ENCODE measurements around the gene TIMP4. TPM values are rescaled to one million over a fixed set of nuclear protein-coding genes. Genes with fewer than 3 reads are reported as not detected.

The TIMP4 gene
- polyA plus RNA-seq, 2 of the 4 experiments (the other 2 are of a cell fraction) = 15.7 to 16.0 TPM

DNA sequence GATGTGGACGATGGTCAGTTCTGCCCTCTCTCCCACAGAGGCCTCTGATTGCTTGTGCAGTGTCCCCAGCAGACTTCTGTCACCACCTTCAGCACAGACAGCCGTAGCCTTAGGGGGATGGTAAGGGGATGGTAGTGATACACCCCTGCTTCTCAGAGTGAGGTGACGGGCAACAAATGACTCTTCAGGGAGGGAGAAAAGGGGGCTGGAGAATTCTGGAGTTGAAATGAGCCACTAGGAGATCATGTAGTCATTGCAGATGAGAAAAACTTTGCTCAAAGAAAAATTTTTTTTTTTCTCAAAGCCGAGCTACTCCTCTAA, 29.6 kb upstream of the TIMP4 start:
- POLR2A ChIA-PET = no interaction called here
- Histone ChIP-seq H3K27ac (peak overlapping the region; percentile 64 to 90), H3K4me3 (no peak overlapping the region)

DNA sequence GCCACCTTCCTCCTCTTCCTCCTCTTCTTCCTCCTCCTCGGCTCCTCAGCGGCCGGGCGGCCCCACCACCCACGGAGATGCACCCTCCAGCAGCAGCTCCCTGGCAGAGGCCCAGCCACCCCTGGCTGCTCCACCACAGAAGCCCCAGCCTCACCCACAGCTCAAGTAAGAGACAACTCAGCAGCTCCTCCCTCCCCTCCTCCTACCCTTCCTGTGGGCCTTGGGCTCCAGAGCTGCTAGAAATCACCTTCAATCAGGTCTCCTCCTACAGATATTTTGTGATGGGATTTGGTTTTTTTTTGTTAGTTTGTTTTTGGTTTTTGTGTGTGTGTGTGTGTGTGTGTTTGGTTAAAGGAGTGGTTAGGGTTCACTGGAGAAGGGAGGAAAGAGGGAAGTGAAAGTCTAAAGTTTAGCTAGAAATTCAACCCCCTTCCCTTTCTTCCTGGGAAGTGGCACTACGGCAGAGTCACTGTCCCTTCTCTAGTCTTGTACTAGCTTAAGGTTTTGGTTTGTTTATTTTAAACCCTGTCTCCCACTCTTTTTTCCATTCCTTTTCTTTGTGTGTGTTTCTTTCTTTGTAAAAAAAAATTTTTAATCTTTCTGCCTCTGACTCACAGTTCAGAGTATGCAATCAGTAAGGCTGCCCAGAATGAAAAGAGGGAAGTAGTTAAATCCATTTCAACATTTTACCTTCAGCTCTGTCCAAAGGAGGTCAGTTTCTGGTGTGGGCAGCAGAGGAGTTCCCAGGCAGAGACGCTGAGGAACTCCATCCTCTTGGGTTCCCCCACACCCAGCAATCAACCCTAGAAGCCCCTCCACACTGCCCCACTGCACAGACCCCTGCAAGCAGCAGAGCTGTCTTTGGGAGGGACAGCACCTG, 29.0 kb upstream of the TIMP4 start:
- Histone ChIP-seq H3K27ac (peak overlapping the region; percentile 64 to 90), H3K4me3 (no peak overlapping the region), H3K9me3 (no peaks in the 10 kb centered on the region), H3K4me2 (peak overlapping the region; percentile 63), H3K4me1 (peaks cover 25% of the 10 kb centered on the region)
- peak; percentile 37 to 67; a peak in 4 of 6 replicates for ATAC-seq
- CTCF ChIA-PET = interaction anchor here (1.0 to 32.2 kb wide), 4 partner anchors 9 to 292 kb away, joined by 3 to 976 read pairs (median 123); partner anchors contain the start of gene TIMP4
- no peak for FAIRE-seq
- TF ChIP-seq EP300 (IDR thresholded peaks at IDR 0.05) = no peak
- TF ChIP-seq SMC3 (IDR thresholded peaks at IDR 0.05) = no peak
- no peak for TF ChIP-seq RARB (CRISPR knock-in tag; IDR thresholded peaks at IDR 0.05)
- no peak for TF ChIP-seq CBX8 (IDR thresholded peaks at IDR 0.05)
- no peak for TF ChIP-seq SREBF2 (IDR thresholded peaks at IDR 0.05)
- no peak for TF ChIP-seq RAD21 (conservative IDR thresholded peaks at IDR 0.05 in 1 of 2, IDR thresholded peaks at IDR 0.05 in 1 of 2)
- TF ChIP-seq JUNB (IDR thresholded peaks at IDR 0.05) = no peak
- no peak for TF ChIP-seq BHLHE40 (IDR thresholded peaks at IDR 0.05; ENCODE audit: low read depth, low read length)
- TF ChIP-seq CEBPB (IDR thresholded peaks at IDR 0.05) = no peak
- TF ChIP-seq ELK1 (IDR thresholded peaks at IDR 0.05; ENCODE audit: low read depth, low read length) = no peak
- TF ChIP-seq EHF (CRISPR knock-in tag; IDR thresholded peaks at IDR 0.05) = no peak
- TF ChIP-seq HOXB5 (CRISPR knock-in tag; IDR thresholded peaks at IDR 0.05) = no peak
- TF ChIP-seq KDM1A (IDR thresholded peaks at IDR 0.05; ENCODE audit: low read depth) = no peak
- TF ChIP-seq FOSL2 (IDR thresholded peaks at IDR 0.05) = no peak
- no peak for TF ChIP-seq FOSL2 (CRISPR knock-in tag; IDR thresholded peaks at IDR 0.05)
- TF ChIP-seq, protein P1, sequence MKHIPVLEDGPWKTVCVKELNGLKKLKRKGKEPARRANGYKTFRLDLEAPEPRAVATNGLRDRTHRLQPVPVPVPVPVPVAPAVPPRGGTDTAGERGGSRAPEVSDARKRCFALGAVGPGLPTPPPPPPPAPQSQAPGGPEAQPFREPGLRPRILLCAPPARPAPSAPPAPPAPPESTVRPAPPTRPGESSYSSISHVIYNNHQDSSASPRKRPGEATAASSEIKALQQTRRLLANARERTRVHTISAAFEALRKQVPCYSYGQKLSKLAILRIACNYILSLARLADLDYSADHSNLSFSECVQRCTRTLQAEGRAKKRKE (CRISPR knock-in tag; IDR thresholded peaks at IDR 0.05; ENCODE audit: low read depth) = no peak
- no peak for TF ChIP-seq CBX2 (IDR thresholded peaks at IDR 0.05; ENCODE audit: borderline replicate concordance, low read depth)
- no peak for TF ChIP-seq NPAS2 (CRISPR knock-in tag; IDR thresholded peaks at IDR 0.05; ENCODE audit: borderline replicate concordance)
- TF ChIP-seq NR3C1 (IDR thresholded peaks at IDR 0.05) = no peak
- TF ChIP-seq RCOR1 (IDR thresholded peaks at IDR 0.05; ENCODE audit: low read depth, low read length) = no peak
- DNase-seq (ENCODE audit: low read depth in 1 of 2, low spot score in 1 of 2) = no peak
- POLR2A ChIA-PET = interaction anchor here (0.9 kb wide), 1 partner anchor 29 kb away, joined by 5 read pairs; the partner anchor contains the start of gene TIMP4
- 71% methylated on average over 7 of the region's 7 CpGs for WGBS (ENCODE audit: missing lambda C conversion rate)

More for the DNA sequence above, 29.6 kb upstream of the TIMP4 start:
- WGBS (ENCODE audit: missing lambda C conversion rate) = 83% methylated on average over 4 of the region's 4 CpGs
- ATAC-seq (peak in 1 of 2 experiments; percentile 51; a peak in 2 of 6 replicates), DNase-seq (ENCODE audit: low read depth in 1 of 2, low spot score in 1 of 2) (no peak), FAIRE-seq (no peak)
- Histone ChIP-seq H3K4me1 (peaks cover 31% of the 10 kb centered on the region), H3K9me3 (no peaks in the 10 kb centered on the region), H3K4me2 (peak overlapping the region; percentile 63)
- CTCF ChIA-PET = interaction anchor here (15.2 to 32.2 kb wide), 2 partner anchors 10 to 41 kb away, joined by 239 to 976 read pairs; partner anchors contain the start of gene TIMP4
- TF ChIP-seq RFX5 (IDR thresholded peaks at IDR 0.05) = no peak
- TF ChIP-seq FOSL2 (IDR thresholded peaks at IDR 0.05) = no peak
- no peak for TF ChIP-seq FOSL2 (CRISPR knock-in tag; IDR thresholded peaks at IDR 0.05)
- TF ChIP-seq, protein P2, sequence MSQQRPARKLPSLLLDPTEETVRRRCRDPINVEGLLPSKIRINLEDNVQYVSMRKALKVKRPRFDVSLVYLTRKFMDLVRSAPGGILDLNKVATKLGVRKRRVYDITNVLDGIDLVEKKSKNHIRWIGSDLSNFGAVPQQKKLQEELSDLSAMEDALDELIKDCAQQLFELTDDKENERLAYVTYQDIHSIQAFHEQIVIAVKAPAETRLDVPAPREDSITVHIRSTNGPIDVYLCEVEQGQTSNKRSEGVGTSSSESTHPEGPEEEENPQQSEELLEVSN (IDR thresholded peaks at IDR 0.05; ENCODE audit: borderline replicate concordance, low read depth) = no peak

Data from A549 (cell line).